H1 (cell line): Measurements from ENCODE around the gene TMCC1. TPM values are rescaled to one million over a fixed set of nuclear protein-coding genes. Genes with fewer than 3 reads are reported as not detected.

Experiments
- CTCF ChIA-PET: fragments of 300-600 bp; sonication (Branson Sonifier 250); formaldehyde crosslinking; loops from one replicate; lab custom pipeline; 2021; ENCODE audit not compliant: partially characterized antibody; lab: Charles Lee
- POLR2A ChIA-PET: fragments of 300-600 bp; sonication (Branson Sonifier 250); formaldehyde crosslinking; loops from one replicate; lab custom pipeline; 2021; ENCODE audit warnings: inconsistent platforms; ENCODE audit not compliant: partially characterized antibody; lab: Charles Lee
- DNase-seq, 2 experiments: peaks; one replicate each; pipeline versions ENCODE4 v3.0.0 to v3.0.0-alpha.2; 2010 to 2022; ENCODE audit warnings: low spot score in 2 of 2, low read depth in 1 of 2, mixed read lengths in 1 of 2
- FAIRE-seq: peaks from 2 replicates; lab custom pipeline; 2011; peaks lifted over from hg19 to GRCh38; lab: Jason Lieb, UNC
- H2AFZ ChIP-seq: 2 replicates; pipeline ENCODE4 v1.8.1; 2012; ENCODE audit warnings: low read length, inconsistent platforms
- H2AK5ac ChIP-seq: 2 replicates; pipeline ENCODE4 v1.6.1; 2013; ENCODE audit warnings: low read depth, low read length
- H2BK120ac ChIP-seq: replicated peaks from 2 replicates; pipeline ENCODE3; 2013; ENCODE audit warnings: low read depth, low read length, inconsistent platforms
- H2BK12ac ChIP-seq: 2 replicates; pipeline ENCODE4 v1.6.1; 2013; ENCODE audit warnings: low read depth, low read length
- H2BK15ac ChIP-seq: 2 replicates; pipeline ENCODE4 v1.6.1; 2013; ENCODE audit warnings: low read length
- H2BK20ac ChIP-seq: 2 replicates; pipeline ENCODE4 v1.6.1; 2013; ENCODE audit warnings: low read length
- H2BK5ac ChIP-seq: 2 replicates; pipeline ENCODE4 v1.6.1; 2013; ENCODE audit warnings: low read depth, low read length
- H3K14ac ChIP-seq: 2 replicates; pipeline ENCODE4 v1.6.1; 2013; ENCODE audit warnings: inconsistent platforms; ENCODE audit not compliant: insufficient read length
- H3K18ac ChIP-seq: 2 replicates; pipeline ENCODE4 v1.6.1; 2013; ENCODE audit warnings: low read length; ENCODE audit errors: extremely low read depth
- H3K23ac ChIP-seq: 2 replicates; pipeline ENCODE4 v1.6.1; 2013; ENCODE audit warnings: inconsistent platforms; ENCODE audit not compliant: insufficient read length
- H3K23me2 ChIP-seq: 2 replicates; pipeline ENCODE4 v1.6.1; 2013; ENCODE audit warnings: low read depth, low read length
- H3K27ac ChIP-seq: 2 replicates; pipeline ENCODE4 v1.6.1; 2011; ENCODE audit warnings: low read depth, low read length, inconsistent platforms
- H3K27me3 ChIP-seq, 4 experiments: replicated peaks in 1 of 4; 1 replicate in 1 of 4; 2 replicates in 3 of 4; pipeline versions ENCODE4 v1.6.1 to v1.8.1; 2011 to 2013; ENCODE audit warnings: low read length in 3 of 4, mild to moderate bottlenecking in 3 of 4, inconsistent platforms in 2 of 4, mixed read lengths in 2 of 4, moderate library complexity in 1 of 4; ENCODE audit not compliant: control insufficient read depth in 3 of 4, insufficient read depth in 3 of 4; ENCODE audit errors: extremely low read depth in 1 of 4
- H3K36me3 ChIP-seq, 4 experiments: 2 replicates each; pipeline versions ENCODE4 v1.6.1 to v1.8.1; 2011 to 2013; ENCODE audit warnings: mild to moderate bottlenecking in 4 of 4, low read length in 3 of 4, moderate library complexity in 2 of 4, control low read depth in 1 of 4, inconsistent platforms in 1 of 4; ENCODE audit not compliant: insufficient read depth in 4 of 4, control insufficient read depth in 2 of 4
- H3K4ac ChIP-seq: replicated peaks from 2 replicates; pipeline ENCODE3; 2013; ENCODE audit warnings: low read length, low read depth, mixed read lengths, inconsistent platforms; ENCODE audit not compliant: insufficient read length
- H3K4me1 ChIP-seq, 4 experiments: replicated peaks in 1 of 4; 1 replicate in 1 of 4; 2 replicates in 3 of 4; pipeline versions ENCODE4 v1.6.1 to v1.8.1; 2011 to 2013; ENCODE audit warnings: low read length in 3 of 4, inconsistent platforms in 2 of 4, mixed read lengths in 1 of 4; ENCODE audit not compliant: insufficient read depth in 4 of 4, control insufficient read depth in 3 of 4
- H3K4me2 ChIP-seq, 2 experiments: 2 replicates each; pipeline versions ENCODE4 v1.6.1 to v1.8.1; 2011 to 2013; ENCODE audit warnings: low read depth in 2 of 2, low read length in 2 of 2, control low read depth in 1 of 2, inconsistent platforms in 1 of 2, mild to moderate bottlenecking in 1 of 2; ENCODE audit not compliant: insufficient read depth in 1 of 2
- H3K4me3 ChIP-seq, 4 experiments: fragments of 200-600, 300-600 bp in 1 of 4; sonication (generic), shearing (Covaris generic), sonication (Bioruptor Twin) in 1 of 4; 2 replicates each; pipeline versions ENCODE4 v1.5.1 to v1.8.1; 2011 to 2016; ENCODE audit warnings: low read length in 4 of 4, low read depth in 3 of 4, control low read depth in 2 of 4, inconsistent platforms in 2 of 4, mild to moderate bottlenecking in 2 of 4, mixed read lengths in 1 of 4, moderate library complexity in 1 of 4; ENCODE audit not compliant: insufficient read depth in 2 of 4; ENCODE audit errors: extremely low read depth in 1 of 4
- H3K56ac ChIP-seq: replicated peaks from 2 replicates; pipeline ENCODE3; 2013; ENCODE audit warnings: low read depth, mild to moderate bottlenecking, mixed read lengths, low read length, inconsistent platforms; ENCODE audit not compliant: insufficient read length
- H3K79me1 ChIP-seq: 2 replicates; pipeline ENCODE4 v1.6.1; 2013; ENCODE audit warnings: low read depth, low read length, control low read depth
- H3K79me2 ChIP-seq, 2 experiments: 2 replicates each; pipeline versions ENCODE4 v1.6.1 to v1.8.1; 2012 to 2013; ENCODE audit warnings: low read length in 2 of 2, mild to moderate bottlenecking in 2 of 2, inconsistent platforms in 1 of 2; ENCODE audit not compliant: insufficient read depth in 2 of 2, control insufficient read depth in 1 of 2
- H3K9ac ChIP-seq, 4 experiments: replicated peaks in 1 of 4; 1 replicate in 1 of 4; 2 replicates in 3 of 4; pipeline versions ENCODE4 v1.6.1 to v1.8.1; 2011 to 2013; ENCODE audit warnings: low read depth in 3 of 4, low read length in 3 of 4, control low read depth in 2 of 4, mild to moderate bottlenecking in 2 of 4, moderate library complexity in 2 of 4, inconsistent platforms in 1 of 4; ENCODE audit errors: extremely low read depth in 1 of 4
- H3K9me3 ChIP-seq, 2 experiments: 2 replicates each; pipeline versions ENCODE4 v1.6.1 to v1.8.1; 2012 to 2013; ENCODE audit warnings: mild to moderate bottlenecking in 2 of 2, moderate library complexity in 2 of 2, control low read depth in 1 of 2, inconsistent platforms in 1 of 2, low read depth in 1 of 2, low read length in 1 of 2, mixed read lengths in 1 of 2; ENCODE audit not compliant: insufficient read depth in 2 of 2
- H4K20me1 ChIP-seq, 2 experiments: replicated peaks in 1 of 2; 2 replicates each; pipeline versions ENCODE3 to v1.8.1; 2011 to 2013; ENCODE audit warnings: inconsistent platforms in 2 of 2, low read length in 2 of 2, mild to moderate bottlenecking in 1 of 2; ENCODE audit not compliant: insufficient read depth in 2 of 2, control insufficient read depth in 1 of 2
- H4K5ac ChIP-seq: 2 replicates; pipeline ENCODE4 v1.6.1; 2013; ENCODE audit warnings: low read length, low read depth, mixed read lengths, inconsistent platforms; ENCODE audit not compliant: insufficient read length
- H4K8ac ChIP-seq: 2 replicates; pipeline ENCODE4 v1.8.0; 2013; ENCODE audit warnings: mild to moderate bottlenecking, moderate library complexity, low read length, inconsistent platforms; ENCODE audit not compliant: insufficient read depth; ENCODE audit errors: extremely low read depth
- H4K91ac ChIP-seq: replicated peaks from 2 replicates; pipeline ENCODE3; 2013; ENCODE audit warnings: low read length, mixed read lengths, inconsistent platforms; ENCODE audit not compliant: insufficient read length
- CHD1 ChIP-seq: IDR thresholded peaks from 2 replicates; pipeline ENCODE4 v1.6.1; 2012; ENCODE audit warnings: low read depth, low read length, improper control_type of control experiment
- GTF2F1 ChIP-seq: IDR thresholded peaks from 2 replicates; pipeline ENCODE4 v1.6.1; 2012; ENCODE audit warnings: low read depth, low read length, improper control_type of control experiment, borderline replicate concordance
- KDM4A ChIP-seq: IDR thresholded peaks from one replicate; pipeline ENCODE4 v1.7.1; 2012; ENCODE audit warnings: low read depth, mild to moderate bottlenecking, moderate library complexity, low read length, inconsistent platforms; ENCODE audit not compliant: severe bottlenecking
- KDM5A ChIP-seq: fragments of 200-600 bp; IDR thresholded peaks from 2 replicates; pipeline ENCODE4 v1.7.1; 2012; ENCODE audit warnings: mild to moderate bottlenecking, low read length, inconsistent platforms, mixed read lengths
- MAFK ChIP-seq: IDR thresholded peaks from 2 replicates; pipeline ENCODE4 v1.6.1; 2012; ENCODE audit warnings: low read depth, mild to moderate bottlenecking, improper control_type of control experiment, low read length
- PHF8 ChIP-seq: fragments of 200-600 bp; sonication (generic); conservative IDR thresholded peaks from 2 replicates; pipeline ENCODE4 v1.7.1; 2012; ENCODE audit warnings: low read depth, mild to moderate bottlenecking, inconsistent platforms, low read length, moderate library complexity
- POLR2AphosphoS5 ChIP-seq: IDR thresholded peaks from 2 replicates; pipeline ENCODE4 v1.6.1; 2011; ENCODE audit warnings: low read depth, low read length
- RFX5 ChIP-seq: IDR thresholded peaks from 2 replicates; pipeline ENCODE4 v1.6.1; 2011; ENCODE audit warnings: low read depth, low read length, improper control_type of control experiment, borderline replicate concordance
- SIN3A ChIP-seq, 2 experiments: IDR thresholded peaks in 1 of 2; conservative IDR thresholded peaks in 1 of 2; 2 replicates each; pipeline ENCODE4 v1.6.1; 2011 to 2012; ENCODE audit warnings: low read length in 2 of 2, improper control_type of control experiment in 1 of 2, low read depth in 1 of 2, mild to moderate bottlenecking in 1 of 2
- TCF12 ChIP-seq: IDR thresholded peaks from 2 replicates; pipeline ENCODE4 v1.6.1; 2011; ENCODE audit warnings: low read depth, mild to moderate bottlenecking, low read length
- YY1 ChIP-seq: IDR thresholded peaks from 2 replicates; pipeline ENCODE4 v1.6.1; 2011; ENCODE audit warnings: low read depth, mild to moderate bottlenecking, low read length
- ZNF274 ChIP-seq: IDR thresholded peaks from 2 replicates; pipeline ENCODE4 v1.7.0; 2012; ENCODE audit warnings: low read length, borderline replicate concordance; ENCODE audit errors: extremely low read depth
- WGBS, 2 experiments: shearing (Covaris generic) in 1 of 2; methylation state at CpG; one replicate each; pipeline versions ENCODE4 v1.1.6 to v1.1.7; 2013 to 2015; ENCODE audit warnings: low lambda C conversion rate in 2 of 2, mixed read lengths in 2 of 2, inconsistent platforms in 1 of 2, low coverage in 1 of 2, missing lambda C conversion rate in 1 of 2; ENCODE audit not compliant: insufficient replicate concordance in 2 of 2, insufficient coverage in 1 of 2, insufficient read length in 1 of 2; ENCODE audit errors: extremely low coverage in 1 of 2, missing lambda C conversion rate in 1 of 2; 5-methylcytosine and 5-hydroxymethylcytosine counted together
- polyA plus RNA-seq, 7 experiments: library from polyadenylated mRNA; depleted of rRNA in 3 of 7; stranded (reverse) in 5 of 7; unstranded in 2 of 7; fragments of >200 nt in 5 of 7; fragments of 200-250 nt in 2 of 7; gene quantifications; 1 replicate in 5 of 7; 2 replicates in 1 of 7; 4 replicates in 1 of 7; pipeline versions ENCODE4 v1.2.1 to v1.2.3, GENCODE V29; 2011 to 2013; ENCODE audit warnings: missing spikeins in 2 of 7, mixed read lengths in 2 of 7
- total RNA-seq: library from RNA; stranded (reverse); fragmentation: NEBNext Ultra II Directional; extraction: Animal tissue kit (Norgen Biotek cat#: 25700); gene quantifications from 2 replicates; pipeline ENCODE4 v1.2.1, GENCODE V29; 2021

The TMCC1 gene
- total and polyA plus RNA-seq, 2 of the 8 experiments (the other 6 are each of a cell fraction or from before 2014, with no cell fraction given): 10.4 to 27.1 TPM

DNA sequence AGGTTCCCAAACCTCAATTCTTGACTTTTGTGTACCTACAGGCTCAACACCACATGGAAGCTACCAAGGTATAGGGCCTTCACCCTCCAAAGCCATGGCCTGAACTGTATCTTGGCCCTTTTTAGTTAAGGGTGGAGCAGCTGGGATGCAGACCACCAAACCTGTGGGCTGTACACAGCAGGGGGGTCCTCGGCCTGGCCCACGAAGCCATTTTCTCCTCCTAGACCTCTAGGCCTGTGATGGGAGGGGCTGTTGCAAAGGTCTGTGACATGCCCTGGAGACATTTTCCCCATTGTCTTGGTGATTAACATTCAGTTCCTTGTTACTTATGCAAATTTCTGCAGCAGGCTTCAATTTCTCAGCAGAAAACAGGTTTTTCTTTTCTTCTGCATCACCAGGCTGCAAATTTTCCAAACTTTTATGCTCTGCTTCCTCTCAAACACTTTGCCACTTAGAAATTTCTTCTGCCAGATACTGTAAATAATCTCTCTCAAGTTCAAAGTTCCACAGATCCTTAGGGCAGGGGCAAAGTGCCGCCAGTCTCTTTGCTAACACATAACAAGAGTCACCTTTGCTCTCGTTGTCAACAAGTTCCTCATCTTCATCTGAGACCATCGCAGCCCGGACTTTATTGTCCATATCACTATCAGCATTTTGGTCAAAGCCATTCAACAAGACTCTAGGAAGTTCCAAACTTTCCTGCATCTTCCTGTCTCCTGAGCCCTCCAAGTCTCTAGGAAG is 196.1 kb downstream of the TMCC1 start:
- Histone ChIP-seq H2BK15ac (no peak overlapping the region), H2BK20ac (no peak overlapping the region), H2AFZ (no peak overlapping the region), H3K14ac (no peak overlapping the region), H2BK5ac (no peak overlapping the region), H4K5ac (no peak overlapping the region), H3K4me1 (peaks cover 3 to 15% (median 6%) of the 10 kb centered on the region in 4 experiments; a peak in 6 of 7 replicates), H3K27me3 (no peaks in the 10 kb centered on the region), H3K27ac (no peak overlapping the region), H3K9me3 (peaks cover 14 to 23% of the 10 kb centered on the region in 2 experiments), H2AK5ac (no peak overlapping the region), H3K23ac (no peak overlapping the region), H3K18ac (no peak overlapping the region), H2BK12ac (no peak overlapping the region), H4K8ac (no peak overlapping the region), H3K79me2 (no peaks in the 10 kb centered on the region), H3K4ac (no peak overlapping the region), H2BK120ac (no peak overlapping the region), H4K20me1 (peaks cover 0 to 2% of the 10 kb centered on the region in 2 experiments), H3K4me3 (no peak overlapping the region), H4K91ac (no peak overlapping the region), H3K79me1 (no peaks in the 10 kb centered on the region; the same call in 1 of the 2 replicates), H3K36me3 (peaks cover 0 to 16% (median 0%) of the 10 kb centered on the region in 4 experiments; a peak in 2 of 8 replicates), H3K56ac (no peak overlapping the region), H3K4me2 (no peak overlapping the region), H3K23me2 (no peaks in the 10 kb centered on the region), H3K9ac (no peak overlapping the region)
- DNase-seq (no peak), FAIRE-seq (no peak)
- TF ChIP-seq ZNF274: no peak
- TF ChIP-seq RFX5: no peak
- no peak for TF ChIP-seq KDM5A
- TF ChIP-seq CHD1: no peak
- no peak for TF ChIP-seq GTF2F1
- no peak for TF ChIP-seq POLR2AphosphoS5
- no peak for TF ChIP-seq YY1
- TF ChIP-seq KDM4A: no peak
- no peak for TF ChIP-seq MAFK
- TF ChIP-seq SIN3A (conservative IDR thresholded peaks at IDR 0.05 in 1 of 2, IDR thresholded peaks at IDR 0.05 in 1 of 2; ENCODE audit: low read depth in 1 of 2, low read length in 2 of 2): no peak
- TF ChIP-seq PHF8: no peak
- no peak for TF ChIP-seq TCF12
- POLR2A ChIA-PET: no interaction called here
- CTCF ChIA-PET: interaction anchor here (1.6 kb wide), 1 partner anchor 8 kb away, joined by 4 read pairs; no protein-coding TSS in a partner anchor
- WGBS, 2 experiments: 96% methylated on average over 6 of the region's 6 CpGs; no CpG with 5 or more reads in 1 of the 2 experiments
